ENCODE measurements around the gene CD33.

- TF ChIP-seq GLIS3 (CRISPR knock-in tag; IDR thresholded peaks at IDR 0.05) (no peak), ZNF70 (CRISPR knock-in tag; IDR thresholded peaks at IDR 0.05) (no peak), ZFP30 (CRISPR knock-in tag; IDR thresholded peaks at IDR 0.05) (no peak), TCF4 (CRISPR knock-in tag; IDR thresholded peaks at IDR 0.05; ENCODE audit: borderline replicate concordance) (no peak)
Measured at GRCh38 chr19:51277112-51277511, 52.2 kb downstream of the CD33 start.

Measured in SK-N-SH treated with all-trans-retinoic acid at 6 μM for 48 hours (cell line).